Measurements from ENCODE around the gene GABRR3.

GRCh38 chr3:98070840-98071239, 35.7 kb upstream of the GABRR3 start:
- TF ChIP-seq, protein P1, sequence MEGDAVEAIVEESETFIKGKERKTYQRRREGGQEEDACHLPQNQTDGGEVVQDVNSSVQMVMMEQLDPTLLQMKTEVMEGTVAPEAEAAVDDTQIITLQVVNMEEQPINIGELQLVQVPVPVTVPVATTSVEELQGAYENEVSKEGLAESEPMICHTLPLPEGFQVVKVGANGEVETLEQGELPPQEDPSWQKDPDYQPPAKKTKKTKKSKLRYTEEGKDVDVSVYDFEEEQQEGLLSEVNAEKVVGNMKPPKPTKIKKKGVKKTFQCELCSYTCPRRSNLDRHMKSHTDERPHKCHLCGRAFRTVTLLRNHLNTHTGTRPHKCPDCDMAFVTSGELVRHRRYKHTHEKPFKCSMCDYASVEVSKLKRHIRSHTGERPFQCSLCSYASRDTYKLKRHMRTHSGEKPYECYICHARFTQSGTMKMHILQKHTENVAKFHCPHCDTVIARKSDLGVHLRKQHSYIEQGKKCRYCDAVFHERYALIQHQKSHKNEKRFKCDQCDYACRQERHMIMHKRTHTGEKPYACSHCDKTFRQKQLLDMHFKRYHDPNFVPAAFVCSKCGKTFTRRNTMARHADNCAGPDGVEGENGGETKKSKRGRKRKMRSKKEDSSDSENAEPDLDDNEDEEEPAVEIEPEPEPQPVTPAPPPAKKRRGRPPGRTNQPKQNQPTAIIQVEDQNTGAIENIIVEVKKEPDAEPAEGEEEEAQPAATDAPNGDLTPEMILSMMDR (IDR thresholded peaks at IDR 0.05) = no peak
- TF ChIP-seq POLR2AphosphoS5 (IDR thresholded peaks at IDR 0.05) = no peak

Data from prostate gland (tissue), 2 donors.